D721Med (cell line): ENCODE measurements around the gene SORCS2.

Source experiments
- DNase-seq: peaks from one replicate; pipeline ENCODE4 v3.0.0; 2011; ENCODE audit warnings: low spot score; ENCODE audit not compliant: insufficient read length
- FAIRE-seq: peaks from 2 replicates; lab custom pipeline; 2011; peaks lifted over from hg19 to GRCh38; lab: Jason Lieb, UNC
- CTCF ChIP-seq: IDR thresholded peaks from 2 replicates; pipeline ENCODE4 v1.5.1; 2012; ENCODE audit warnings: mild to moderate bottlenecking, control low read depth; ENCODE audit not compliant: insufficient read depth; ENCODE audit errors: missing control alignments

Gene SORCS2

GRCh38 chr4:7768736-7769135, 576.4 kb downstream of the SORCS2 start:
- no peak for FAIRE-seq
- no peak for TF ChIP-seq CTCF
- no peak for DNase-seq

- FAIRE-seq (no peak), DNase-seq (no peak)
- no peak for TF ChIP-seq CTCF
Measured at GRCh38 chr4:7769396-7770223, 577.3 kb downstream of the SORCS2 start.

GRCh38 chr4:7770224-7771050, 578.1 kb downstream of the SORCS2 start:
- TF ChIP-seq CTCF = peak; percentile 21
- no peak for DNase-seq
- FAIRE-seq = no peak

- FAIRE-seq = no peak
- DNase-seq = no peak
- no peak for TF ChIP-seq CTCF
Measured at GRCh38 chr4:7771056-7771455, 578.7 kb downstream of the SORCS2 start.

- DNase-seq = no peak
- no peak for TF ChIP-seq CTCF
- no peak for FAIRE-seq
Measured at GRCh38 chr4:7771541-7772507, 579.5 kb downstream of the SORCS2 start.

GRCh38 chr4:7772711-7773385, 580.5 kb downstream of the SORCS2 start:
- no peak for DNase-seq
- TF ChIP-seq CTCF = no peak
- no peak for FAIRE-seq
